HG03139 (cell line): ENCODE results near the gene CYP1A2.
"Not testable (repeated sequence)": the region's sequence is repeated elsewhere in the genome, so short reads cannot be mapped to it uniquely, and the experiment has no call there.

Experiments used
- ATAC-seq: cut with Tn5 transposase; IDR thresholded peaks from one replicate; pipeline ENCODE4 v1.9.1; 2021; ENCODE audit not compliant: unreplicated experiment

The CYP1A2 gene, protein sequence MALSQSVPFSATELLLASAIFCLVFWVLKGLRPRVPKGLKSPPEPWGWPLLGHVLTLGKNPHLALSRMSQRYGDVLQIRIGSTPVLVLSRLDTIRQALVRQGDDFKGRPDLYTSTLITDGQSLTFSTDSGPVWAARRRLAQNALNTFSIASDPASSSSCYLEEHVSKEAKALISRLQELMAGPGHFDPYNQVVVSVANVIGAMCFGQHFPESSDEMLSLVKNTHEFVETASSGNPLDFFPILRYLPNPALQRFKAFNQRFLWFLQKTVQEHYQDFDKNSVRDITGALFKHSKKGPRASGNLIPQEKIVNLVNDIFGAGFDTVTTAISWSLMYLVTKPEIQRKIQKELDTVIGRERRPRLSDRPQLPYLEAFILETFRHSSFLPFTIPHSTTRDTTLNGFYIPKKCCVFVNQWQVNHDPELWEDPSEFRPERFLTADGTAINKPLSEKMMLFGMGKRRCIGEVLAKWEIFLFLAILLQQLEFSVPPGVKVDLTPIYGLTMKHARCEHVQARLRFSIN

DNA sequence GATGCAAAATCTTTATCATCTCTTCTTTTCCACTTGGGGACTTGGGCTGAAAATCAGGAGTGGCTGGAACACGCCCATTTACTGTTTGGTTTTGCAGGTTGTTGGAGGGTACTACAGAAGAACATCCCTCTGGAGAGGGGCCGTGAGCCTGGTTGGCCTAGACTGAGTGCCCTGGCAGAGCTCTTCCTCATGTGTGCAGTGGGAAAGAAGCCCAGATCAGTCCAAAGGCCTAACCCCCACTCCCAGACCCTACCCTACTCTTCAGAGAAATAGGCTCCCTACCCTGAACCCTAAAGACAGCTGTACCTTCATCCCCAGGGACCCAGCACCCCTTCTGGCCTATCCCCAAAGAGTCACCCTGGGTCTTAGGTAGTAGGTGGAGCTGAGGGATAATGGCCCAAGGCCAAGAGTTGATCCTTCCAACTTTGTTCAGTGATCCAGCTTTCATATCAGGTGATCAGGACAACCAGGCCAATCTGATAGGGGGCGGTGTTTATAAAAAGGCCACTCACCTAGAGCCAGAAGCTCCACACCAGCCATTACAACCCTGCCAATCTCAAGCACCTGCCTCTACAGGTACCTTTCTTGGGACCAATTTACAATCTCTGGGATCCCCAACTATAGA lies at the start of gene CYP1A2:
CYP1A2 (plus strand) TSS at position 524 of the 625 bp plus-strand sequence. CDS start 894 bp downstream, outside the sequence.
- ATAC-seq: no peak

DNA sequence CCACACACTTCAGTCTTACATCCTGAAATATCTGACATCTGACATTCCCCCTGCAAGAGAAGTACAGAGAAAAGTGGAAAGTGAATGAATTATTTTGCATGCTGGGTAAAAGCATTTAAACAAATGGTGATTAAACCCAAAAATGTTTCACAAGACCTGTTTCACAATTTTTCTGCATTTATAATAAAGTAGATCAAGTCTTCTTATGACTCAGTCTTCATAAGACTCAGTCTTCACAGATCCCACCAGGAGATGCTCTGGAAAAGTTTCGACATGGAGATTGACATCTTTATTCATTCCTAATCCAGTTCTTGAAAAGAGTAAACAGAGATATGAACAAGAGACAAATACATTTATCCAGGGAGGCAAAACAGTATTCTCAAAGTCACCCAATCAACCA lies 39.6 kb upstream of the CYP1A2 start:
- ATAC-seq: no peak

DNA sequence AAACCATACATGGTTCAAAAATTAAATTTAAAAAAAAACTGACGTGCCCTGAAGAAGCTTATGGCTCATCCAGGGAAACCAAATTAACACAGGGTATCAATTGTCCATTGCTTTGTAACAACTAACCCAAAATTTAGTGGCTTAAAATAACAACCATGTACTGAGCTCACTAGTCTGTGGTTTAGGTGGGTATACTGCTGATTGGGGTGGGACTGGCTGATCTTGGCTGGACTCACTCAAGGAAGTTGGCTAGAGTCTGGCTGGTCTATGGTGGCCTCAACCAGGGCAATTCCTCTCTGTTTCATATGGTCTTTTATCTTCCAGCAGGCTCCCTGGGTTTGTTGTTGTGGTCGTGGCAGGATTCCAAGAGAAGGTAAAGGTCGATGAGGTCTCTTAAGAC lies 38.8 kb upstream of the CYP1A2 start:
- ATAC-seq: no peak

DNA sequence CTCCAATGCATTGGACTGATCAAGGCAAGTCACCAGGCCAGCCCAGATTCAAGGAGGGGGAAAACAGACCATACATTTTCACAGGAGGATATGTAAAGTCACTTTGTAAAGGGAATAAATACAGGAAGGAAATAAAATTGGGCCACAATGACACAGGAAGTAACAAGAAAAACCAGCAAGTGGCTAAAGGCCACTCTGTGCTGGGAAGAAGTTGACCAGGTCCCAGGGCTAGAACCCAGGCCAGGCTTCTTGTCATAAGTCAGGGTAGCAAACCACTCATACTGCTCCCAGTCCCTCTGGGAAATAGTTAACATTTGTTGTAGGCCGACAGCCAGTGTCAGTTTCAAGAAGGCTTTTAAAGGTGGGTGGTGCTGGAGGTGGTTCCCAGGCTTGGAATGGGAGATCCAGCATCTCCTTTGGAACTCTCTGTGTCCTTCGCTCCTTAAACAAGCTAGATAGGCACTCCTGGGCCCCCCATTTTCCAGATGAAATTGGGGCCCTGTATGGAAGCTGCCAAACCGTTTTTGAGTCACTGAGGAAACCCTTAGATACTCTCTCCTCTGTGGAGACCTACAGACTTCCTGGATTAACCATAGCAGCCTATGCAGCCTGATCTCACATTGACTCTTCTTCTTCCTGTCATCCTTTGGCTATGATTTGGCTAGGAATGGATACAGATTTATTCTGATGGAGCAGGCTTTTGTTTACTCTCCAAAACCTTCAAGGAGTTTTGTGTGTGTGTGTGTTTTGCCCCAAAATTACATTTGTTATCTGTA lies 38.1 kb upstream of the CYP1A2 start:
- no peak for ATAC-seq

DNA sequence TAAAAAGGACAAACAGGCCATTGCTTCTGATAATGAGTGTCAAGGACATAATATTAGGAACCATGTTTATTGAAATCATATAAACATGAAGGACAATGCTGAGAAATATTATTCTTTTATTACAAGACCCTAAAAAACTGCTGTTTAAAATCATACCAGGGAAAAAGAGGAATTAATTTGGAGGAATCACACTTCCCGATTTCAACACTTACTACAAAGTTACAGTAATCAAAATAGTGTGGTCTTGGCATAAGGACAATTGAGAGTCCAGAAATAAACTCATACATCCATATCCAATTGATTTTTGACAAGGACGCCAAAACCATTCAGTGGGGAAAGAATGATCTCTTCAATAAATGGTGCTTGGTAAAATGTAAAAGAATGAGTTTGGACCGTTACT lies 36.3 kb upstream of the CYP1A2 start:
- ATAC-seq: no peak

DNA sequence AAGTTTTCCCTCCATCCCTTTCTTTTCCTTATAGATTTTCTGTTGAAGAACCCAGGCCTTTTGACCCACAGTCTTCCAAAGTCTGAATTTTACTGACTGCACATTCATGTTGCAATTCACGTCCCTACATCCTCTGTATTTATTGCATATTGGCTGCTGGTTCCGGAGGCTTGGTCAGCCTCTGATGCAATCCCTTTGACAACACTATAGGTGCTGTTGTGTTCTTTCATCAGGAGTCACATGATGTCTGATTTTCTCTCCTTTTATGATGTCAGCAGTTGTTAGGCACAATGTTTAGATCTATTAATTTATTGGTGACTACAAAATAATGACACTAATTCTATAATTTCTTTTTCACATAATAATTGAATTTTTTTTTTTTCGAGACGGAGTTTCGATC lies 32.0 kb upstream of the CYP1A2 start:
- no peak for ATAC-seq

DNA sequence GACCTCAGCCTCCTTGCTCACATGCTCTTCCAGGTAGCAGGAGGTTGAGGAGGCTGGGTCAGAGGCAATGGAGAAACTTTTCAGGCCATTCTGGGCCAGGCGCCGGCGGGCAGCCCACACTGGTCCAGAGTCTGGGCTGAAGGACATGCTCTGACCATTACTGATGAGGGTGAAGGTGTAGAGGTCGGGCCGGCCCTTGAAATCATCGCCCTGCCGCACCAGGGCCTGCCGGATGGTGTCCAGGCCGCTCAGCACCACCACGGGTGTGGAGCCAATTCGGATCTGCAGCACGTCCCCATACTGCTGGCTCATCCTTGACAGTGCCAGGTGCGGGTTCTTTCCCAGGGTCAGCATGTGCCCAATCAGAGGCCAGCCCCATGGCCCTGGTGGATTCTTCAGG lies 26.1 kb upstream of the CYP1A2 start:
- no peak for ATAC-seq

DNA sequence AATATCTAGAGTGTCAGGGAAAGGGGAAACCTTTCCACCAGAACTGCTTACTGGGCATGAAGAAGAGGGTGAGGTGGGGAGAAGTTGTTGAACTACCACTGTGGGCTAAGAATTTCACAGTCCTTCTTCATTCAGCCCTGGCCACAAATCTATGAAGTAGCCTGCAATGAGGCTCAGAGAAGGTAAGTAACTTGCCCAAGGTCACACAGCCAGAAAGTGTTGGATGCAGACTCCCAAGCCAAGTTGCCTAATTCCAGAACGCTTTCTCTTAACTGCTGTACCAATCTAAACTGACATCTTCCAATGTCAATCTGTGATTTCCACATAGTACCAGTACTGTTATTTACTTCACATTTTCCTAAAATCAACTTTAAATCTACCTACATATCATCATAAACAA lies 25.5 kb upstream of the CYP1A2 start:
- no peak for ATAC-seq

DNA sequence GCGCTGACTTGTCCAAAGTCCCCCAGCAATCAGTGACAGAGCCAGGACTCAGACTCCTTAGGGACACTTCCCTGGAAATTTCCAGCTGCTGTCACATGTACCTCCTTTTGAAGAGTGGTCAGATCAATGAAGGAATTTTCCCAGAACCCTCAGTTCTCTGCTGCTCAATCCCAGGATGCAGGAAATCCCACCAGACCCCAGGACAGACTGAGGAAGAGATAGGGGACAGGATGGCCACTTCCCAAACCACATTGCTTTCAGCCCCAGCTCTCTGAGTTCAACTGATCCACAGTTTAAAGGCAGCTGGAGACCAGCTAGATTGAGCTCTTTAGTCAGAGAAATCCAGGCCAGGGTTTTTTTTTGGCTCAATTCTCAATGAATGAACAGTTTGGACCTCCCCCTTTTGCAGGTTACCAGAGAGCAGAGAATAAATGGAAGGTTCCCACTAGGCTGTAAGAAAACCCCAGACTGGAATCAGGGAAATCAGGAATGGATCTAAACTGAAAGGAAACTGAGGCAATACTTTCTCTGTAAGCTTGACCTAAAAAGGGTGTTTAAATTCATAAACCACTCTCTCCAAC lies 24.8 kb upstream of the CYP1A2 start:
- no peak for ATAC-seq

DNA sequence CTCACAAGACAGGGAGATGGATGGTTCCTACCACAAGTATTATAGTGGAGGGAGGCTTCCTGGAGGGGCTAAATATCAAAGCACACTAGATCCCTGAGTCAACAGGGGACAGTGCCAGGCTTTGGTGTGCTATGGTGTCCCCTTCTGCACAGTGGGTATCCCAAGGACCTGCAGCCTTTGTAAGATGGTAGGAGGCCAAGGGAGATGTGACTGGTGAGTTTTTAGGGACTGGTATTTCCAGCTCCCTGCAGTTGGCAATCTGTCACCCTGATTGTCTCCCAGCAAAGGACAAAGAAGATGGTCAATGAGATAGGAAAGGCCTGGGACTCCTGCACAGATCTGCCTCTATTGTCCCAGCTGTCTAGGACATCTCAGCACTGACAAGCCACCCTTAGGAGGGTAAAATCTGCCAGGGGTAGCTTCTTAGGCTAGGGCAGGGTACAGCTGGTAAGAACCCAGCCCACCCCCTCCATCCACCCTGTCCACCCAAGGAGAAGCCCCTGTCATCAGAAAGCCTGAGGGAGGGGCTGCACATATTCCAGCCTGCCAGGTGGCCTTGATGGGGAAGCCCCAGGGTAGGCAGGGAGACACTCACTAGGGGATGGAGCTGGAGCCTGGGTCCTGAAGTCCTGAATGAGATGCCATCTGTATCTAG lies 23.9 kb upstream of the CYP1A2 start:
- ATAC-seq: no peak

DNA sequence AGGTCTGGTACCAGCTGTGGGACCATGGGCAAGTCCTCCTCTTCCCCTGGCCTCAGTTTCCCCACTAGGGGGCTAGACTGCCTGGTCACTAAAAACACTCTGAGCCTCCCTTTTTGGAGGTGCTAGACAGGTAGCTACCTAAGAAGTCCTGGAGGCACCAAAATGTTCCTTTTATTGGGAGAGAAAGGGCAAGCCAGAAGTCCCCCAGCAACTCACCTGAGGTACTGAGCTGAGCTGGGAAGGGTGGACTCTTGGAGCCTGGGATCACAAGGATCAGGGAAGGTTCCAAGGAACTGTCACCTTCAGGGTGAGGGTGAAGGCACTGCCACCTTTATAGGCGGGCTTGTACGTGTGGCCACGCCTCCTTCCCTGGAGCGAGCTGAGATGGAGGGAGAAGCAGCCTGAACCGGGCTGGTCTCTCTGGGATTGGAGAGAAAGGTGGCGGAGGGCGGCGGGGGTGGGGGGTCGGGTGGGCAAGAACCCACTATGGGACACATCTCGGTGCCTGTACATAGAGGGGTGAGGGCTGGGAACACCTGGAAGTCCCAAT lies 23.3 kb upstream of the CYP1A2 start, which contains the start of gene CYP1A1:
CYP1A1 (minus strand) TSS at position 304 of the 550 bp plus-strand sequence. CDS start 2,431 bp downstream, outside the sequence.
- ATAC-seq: no peak

DNA sequence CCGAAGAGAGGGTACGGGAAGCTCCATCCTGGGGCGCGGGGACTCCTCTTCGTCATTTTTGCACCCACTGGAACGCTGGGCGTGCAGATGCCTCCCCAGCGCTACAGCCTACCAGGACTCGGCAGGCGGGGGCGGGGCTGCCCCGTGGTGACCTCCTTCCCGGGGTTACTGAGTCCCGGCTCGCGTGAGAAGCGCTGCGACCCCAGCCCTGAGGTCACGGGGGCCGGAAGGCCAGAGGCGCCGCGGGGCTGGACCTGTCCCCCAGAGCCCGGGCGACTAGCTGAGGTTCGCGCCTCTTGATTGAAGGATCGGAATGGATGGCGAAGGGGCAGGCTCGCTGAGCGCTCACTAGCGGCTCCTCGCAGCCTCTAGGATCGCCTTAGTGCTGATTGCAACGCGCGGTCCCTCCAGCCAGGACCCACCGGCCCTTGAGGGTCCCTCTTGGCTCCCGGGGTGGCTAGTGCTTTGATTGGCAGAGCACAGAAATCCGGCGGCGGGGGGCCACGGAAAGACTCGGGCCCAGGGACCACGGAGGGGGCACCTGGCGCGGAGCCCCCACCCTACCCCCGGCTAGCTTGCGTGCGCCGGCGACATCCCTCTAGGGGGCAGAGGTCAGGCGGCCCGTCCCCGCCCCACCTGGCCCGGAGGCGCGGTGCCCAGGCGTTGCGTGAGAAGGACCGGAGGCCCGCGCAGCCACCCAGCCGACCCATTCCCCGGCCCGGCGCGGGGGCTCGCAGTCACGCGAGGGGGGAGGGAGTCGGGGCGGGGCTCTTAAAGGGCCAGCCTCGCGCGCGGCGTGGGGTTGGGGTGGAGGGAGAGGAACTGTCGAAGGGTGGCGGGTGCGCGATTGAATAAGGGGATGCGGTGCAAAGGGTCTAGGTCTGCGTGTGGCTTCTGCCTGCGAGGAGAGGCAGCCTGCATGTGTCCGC lies 22.5 kb upstream of the CYP1A2 start:
- ATAC-seq: no peak

DNA sequence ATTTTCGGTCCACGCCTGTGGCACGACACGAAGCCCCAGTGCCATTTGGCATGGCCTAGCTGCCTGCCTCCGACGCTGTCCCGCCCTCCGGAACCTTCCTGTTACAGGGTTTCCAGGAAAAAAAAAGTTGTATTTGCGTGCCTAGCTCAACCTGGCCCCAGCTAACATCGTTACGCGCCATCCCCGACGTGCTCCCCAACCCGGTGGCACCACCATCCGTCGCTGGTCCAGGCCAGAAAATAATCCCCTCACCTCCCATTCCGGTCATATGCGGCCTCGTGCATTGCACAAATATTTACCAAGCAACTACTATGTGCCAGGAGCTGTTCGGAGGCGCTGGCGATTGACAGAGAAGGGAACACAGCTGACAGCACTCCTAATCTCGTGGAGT lies 21.9 kb upstream of the CYP1A2 start:
- ATAC-seq: no peak

DNA sequence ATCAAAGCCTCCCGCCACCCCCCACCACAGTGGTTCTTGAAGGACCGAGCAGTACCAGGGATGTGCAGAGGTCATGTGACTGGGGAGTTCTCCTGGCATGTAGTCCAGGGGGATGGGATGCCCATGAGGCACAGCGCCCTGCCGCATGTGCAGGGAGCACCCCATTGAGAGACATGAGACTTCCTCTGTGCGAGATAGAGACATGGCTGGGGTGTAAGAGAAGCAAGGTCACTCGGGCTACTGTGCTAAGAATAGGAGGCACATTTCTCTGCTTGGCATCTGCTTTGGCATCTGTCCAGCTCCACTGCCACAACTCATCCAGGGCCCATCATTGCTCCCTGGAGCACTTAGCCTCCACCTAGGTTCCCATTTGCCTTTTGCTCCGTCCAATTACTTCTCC lies 20.9 kb upstream of the CYP1A2 start:
- ATAC-seq: no peak

DNA sequence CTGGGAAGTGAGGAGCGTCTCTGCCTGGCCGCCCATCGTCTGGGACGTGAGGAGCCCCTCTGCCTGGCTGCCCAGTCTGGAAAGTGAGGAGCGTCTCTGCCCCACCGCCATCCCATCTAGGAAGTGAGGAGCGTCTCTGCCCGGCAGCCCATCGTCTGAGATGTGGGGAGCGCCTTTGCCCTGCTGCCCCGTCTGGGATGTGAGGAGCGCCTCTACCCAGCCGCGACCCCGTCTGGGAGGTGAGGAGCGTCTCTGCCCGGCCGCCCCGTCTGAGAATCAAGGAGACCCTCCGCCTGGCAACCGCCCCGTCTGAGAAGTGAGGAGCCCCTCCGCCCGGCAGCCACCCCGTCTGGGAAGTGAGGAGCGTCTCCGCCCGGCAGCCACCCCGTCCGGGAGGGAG lies 19.9 kb upstream of the CYP1A2 start:
- ATAC-seq: not testable (repeated sequence)

DNA sequence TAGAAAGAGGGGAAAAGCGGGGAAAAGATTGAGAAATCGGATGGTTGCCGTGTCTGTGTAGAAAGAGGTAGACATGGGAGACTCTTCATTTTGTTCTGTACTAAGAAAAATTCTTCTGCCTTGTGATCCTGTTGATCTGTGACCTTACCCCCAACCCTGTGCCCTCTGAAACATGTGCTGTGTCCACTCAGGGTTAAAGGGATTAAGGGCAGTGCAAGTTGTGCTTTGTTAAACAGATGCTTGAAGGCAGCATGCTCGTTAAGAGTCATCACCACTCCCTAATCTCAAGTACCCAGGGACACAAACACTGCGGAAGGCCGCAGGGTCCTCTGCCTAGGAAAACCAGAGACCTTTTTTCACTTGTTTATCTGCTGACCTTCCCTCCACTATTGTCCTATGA lies 19.3 kb upstream of the CYP1A2 start:
- ATAC-seq: not testable (repeated sequence)

DNA sequence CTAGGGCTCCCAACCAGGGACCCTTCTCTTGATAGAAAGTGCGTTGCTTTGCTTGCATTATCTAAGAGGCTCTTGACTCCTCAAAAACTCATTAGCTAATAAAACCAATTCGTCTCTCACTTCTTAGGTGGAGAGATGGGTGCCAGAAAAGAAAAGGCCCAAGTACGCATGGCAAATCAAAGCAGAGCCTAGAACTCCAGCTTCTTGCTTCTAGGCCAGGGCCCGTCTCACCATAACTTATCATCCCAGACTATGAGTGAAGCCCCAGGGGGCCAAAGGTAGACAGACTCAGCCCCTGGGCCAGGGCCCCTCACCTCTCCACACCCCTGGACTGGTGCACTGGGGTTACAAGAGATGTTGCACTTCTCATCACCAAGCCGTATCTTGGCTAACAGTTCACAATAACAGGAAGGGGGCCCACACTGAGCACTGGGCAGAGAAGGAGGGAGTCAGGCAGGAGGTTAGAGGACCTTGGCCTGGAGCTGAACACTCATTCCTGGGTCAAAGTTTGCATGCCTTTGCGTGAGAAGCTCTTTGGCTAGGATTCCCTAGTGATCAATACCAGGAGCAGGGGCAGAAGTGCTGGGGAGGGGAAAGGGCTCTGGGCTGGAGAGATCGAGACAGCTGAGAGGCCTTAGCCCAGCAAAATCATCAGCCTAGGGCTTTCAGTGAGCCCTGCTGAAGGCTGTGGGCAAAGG lies 17.9 kb upstream of the CYP1A2 start:
- no peak for ATAC-seq

DNA sequence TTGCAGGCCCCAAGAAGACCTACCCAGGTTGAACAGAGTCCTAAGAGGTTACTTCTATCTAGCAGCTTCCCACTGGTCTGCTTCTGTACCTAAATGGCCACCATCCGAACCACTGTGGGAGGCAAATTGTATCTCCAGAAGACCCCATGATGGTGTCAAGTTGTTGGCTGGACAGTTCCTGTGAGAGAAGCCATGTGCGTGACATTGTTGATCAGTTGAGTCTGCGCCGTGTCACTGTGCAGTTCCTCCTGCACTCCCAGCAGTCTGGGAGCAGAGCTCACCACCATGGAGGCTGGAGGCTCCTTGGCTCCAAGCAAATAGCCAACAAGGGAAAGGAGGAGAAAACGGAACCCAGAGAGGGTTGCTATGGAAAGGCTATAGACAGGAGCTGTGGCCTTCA lies 15.8 kb upstream of the CYP1A2 start:
- no peak for ATAC-seq

DNA sequence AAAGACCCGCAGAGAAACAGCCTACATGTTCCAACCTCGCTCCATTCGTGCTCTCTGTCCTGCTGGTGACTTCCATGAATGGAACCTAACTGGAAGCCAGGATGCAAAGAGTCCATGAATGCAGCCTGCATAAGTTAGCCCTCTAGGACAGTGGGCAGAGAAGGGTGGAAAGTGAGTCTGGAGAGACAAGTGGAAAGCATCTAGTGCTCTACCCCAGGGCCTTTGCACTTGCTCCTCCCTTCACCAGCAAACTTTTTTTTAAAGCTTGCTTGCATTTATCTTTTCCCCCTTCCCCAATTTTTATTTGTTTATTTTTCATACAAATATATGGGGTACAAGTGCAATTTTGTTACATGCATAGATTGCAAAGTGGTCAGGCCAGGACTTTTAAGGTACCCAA lies 15.4 kb upstream of the CYP1A2 start:
- no peak for ATAC-seq
